ENCODE results near the gene KLHL40.
A peak's percentile ranks its signal among the peaks of the same experiment; 100 is the strongest.

Gene KLHL40

DNA sequence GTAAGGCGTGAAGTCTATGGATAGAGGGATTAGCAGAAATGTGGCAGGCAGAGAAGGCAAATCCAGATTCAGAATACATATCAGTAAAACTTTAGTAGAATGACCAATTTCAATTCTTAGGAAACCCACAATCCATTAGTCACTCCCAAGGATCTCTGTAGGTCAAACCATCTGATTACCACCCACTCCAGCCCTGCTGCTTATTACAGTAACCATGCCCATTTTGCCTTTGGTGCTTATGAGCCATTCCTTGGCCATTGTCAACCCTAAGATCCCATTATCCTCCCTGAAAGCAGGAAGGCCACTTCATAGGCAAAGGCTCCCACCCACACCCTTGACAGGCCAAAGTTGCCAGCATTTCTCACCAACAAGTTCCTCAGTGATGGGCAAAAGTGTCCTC lies 5.1 kb upstream of the KLHL40 start:
- H3K4me3 ChIP-seq (ENCODE audit: low read length) = no peak overlapping the region
- no peak for TF ChIP-seq CTCF (conservative IDR thresholded peaks at IDR 0.05; ENCODE audit: low read length)
- peak; percentile 27 for DNase-seq (ENCODE audit: low read depth)

DNA sequence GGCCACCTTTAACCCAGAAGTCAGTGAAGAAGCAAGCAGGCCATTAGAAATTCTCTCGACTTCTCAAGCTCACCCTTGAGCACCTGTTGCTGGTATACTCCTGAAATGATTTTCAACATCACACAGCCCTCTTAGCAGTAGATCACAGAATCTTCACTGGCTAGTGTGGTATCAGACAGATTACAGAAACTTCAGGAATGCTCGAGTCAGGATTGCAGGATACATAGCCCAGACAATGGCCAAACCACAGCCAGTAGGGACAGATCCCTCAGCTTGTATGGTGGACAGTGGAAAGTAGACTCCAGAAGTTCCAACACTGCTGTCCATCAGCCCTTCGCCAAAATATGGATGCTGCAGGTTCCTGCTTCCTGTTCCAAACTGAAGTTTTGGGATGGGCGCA lies 4.5 kb upstream of the KLHL40 start:
- H3K4me3 ChIP-seq (ENCODE audit: low read length) = no peak overlapping the region
- DNase-seq (ENCODE audit: low read depth) = peak; percentile 43
- no peak for TF ChIP-seq CTCF (conservative IDR thresholded peaks at IDR 0.05; ENCODE audit: low read length)

DNA sequence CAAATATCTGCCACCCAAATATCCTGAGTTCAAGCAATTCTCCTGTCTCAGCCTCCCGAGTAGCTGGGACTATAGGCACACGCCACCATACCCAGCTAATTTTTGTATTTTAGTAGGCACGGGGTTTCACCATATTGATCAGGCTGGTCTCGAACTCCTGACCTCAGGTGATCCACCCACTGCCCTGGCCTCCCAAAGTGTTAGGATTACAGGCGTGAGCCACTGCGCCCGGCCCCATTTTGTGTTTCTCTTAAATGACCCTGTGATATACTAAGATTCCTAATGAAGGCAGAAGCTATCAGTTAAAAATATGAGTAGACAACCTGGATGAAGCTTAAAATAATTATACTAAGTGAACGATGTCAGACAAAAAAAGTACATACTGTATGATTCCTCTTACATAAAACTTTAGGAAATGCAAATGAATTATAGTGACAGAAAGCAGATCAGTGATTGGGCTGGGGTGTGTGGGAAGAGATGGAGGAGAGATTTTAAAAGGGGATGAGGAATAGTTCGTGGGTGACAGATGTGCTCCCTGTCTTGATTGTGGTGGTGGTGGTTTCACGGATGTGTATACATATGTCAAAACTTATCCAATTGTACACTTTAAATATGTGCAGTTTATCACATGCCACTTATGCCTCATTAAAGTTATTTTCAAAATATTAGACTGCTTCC lies 3.8 kb upstream of the KLHL40 start:
- no peak for TF ChIP-seq CTCF (conservative IDR thresholded peaks at IDR 0.05; ENCODE audit: low read length)
- no peak for DNase-seq (ENCODE audit: low read depth)

GRCh38 chr3:42682301-42683070 lies 2.9 kb upstream of the KLHL40 start:
- no peak for DNase-seq (ENCODE audit: low read depth)
- TF ChIP-seq CTCF (conservative IDR thresholded peaks at IDR 0.05; ENCODE audit: low read length) = no peak
- H3K4me3 ChIP-seq (ENCODE audit: low read length) = no peak overlapping the region

More for the DNA sequence above, 3.8 kb upstream of the KLHL40 start:
- H3K4me3 ChIP-seq (ENCODE audit: low read length) = no peak overlapping the region

GRCh38 chr3:42683875-42684598 lies 1.3 kb upstream of the KLHL40 start:
- H3K4me3 ChIP-seq (ENCODE audit: low read length) = no peak overlapping the region
- TF ChIP-seq CTCF (conservative IDR thresholded peaks at IDR 0.05; ENCODE audit: low read length) = no peak
- DNase-seq (ENCODE audit: low read depth) = peak; percentile 93

GRCh38 chr3:42684632-42685362 lies 540 bp upstream of the KLHL40 start:
- no peak for TF ChIP-seq CTCF (conservative IDR thresholded peaks at IDR 0.05; ENCODE audit: low read length)
- no peak for DNase-seq (ENCODE audit: low read depth)

More at GRCh38 chr3:42684632-42685362, 540 bp upstream of the KLHL40 start:
- no peak overlapping the region for H3K4me3 ChIP-seq (ENCODE audit: low read length)
